Islet of Langerhans (tissue), 1 donor: Measurements from ENCODE around the gene LDLRAD4.

Experiments used
- FAIRE-seq: peaks from one replicate; lab custom pipeline; 2011; peaks lifted over from hg19 to GRCh38; lab: Jason Lieb, UNC

The LDLRAD4 gene

GRCh38 chr18:13309031-13309747 lies 90.6 kb downstream of the LDLRAD4 start:
- FAIRE-seq = no peak

GRCh38 chr18:13309748-13310670 lies 91.4 kb downstream of the LDLRAD4 start:
- FAIRE-seq = no peak

- FAIRE-seq = no peak
Measured at GRCh38 chr18:13311193-13311592, 92.6 kb downstream of the LDLRAD4 start.

GRCh38 chr18:13312515-13312914 lies 94.0 kb downstream of the LDLRAD4 start:
- FAIRE-seq = no peak

GRCh38 chr18:13313006-13313686 lies 94.6 kb downstream of the LDLRAD4 start:
- no peak for FAIRE-seq

- no peak for FAIRE-seq
Measured at GRCh38 chr18:13315000-13315399, 96.4 kb downstream of the LDLRAD4 start.

GRCh38 chr18:13316063-13316462 lies 97.5 kb downstream of the LDLRAD4 start:
- no peak for FAIRE-seq

GRCh38 chr18:13317801-13318200 lies 99.2 kb downstream of the LDLRAD4 start:
- no peak for FAIRE-seq

- FAIRE-seq = no peak
Measured at GRCh38 chr18:13318731-13319501, 100.4 kb downstream of the LDLRAD4 start.

GRCh38 chr18:13319629-13320028 lies 101.1 kb downstream of the LDLRAD4 start:
- no peak for FAIRE-seq

GRCh38 chr18:13320096-13320495 lies 101.5 kb downstream of the LDLRAD4 start:
- FAIRE-seq = no peak

GRCh38 chr18:13320891-13321425 lies 102.4 kb downstream of the LDLRAD4 start:
- no peak for FAIRE-seq

GRCh38 chr18:13321923-13322322 lies 103.4 kb downstream of the LDLRAD4 start:
- FAIRE-seq = no peak

GRCh38 chr18:13323186-13323585 lies 104.6 kb downstream of the LDLRAD4 start:
- FAIRE-seq = no peak

GRCh38 chr18:13324880-13325279 lies 106.3 kb downstream of the LDLRAD4 start:
- no peak for FAIRE-seq

GRCh38 chr18:13328213-13328612 lies 109.7 kb downstream of the LDLRAD4 start:
- FAIRE-seq = no peak

GRCh38 chr18:13330996-13331395 lies 112.4 kb downstream of the LDLRAD4 start:
- no peak for FAIRE-seq

GRCh38 chr18:13331846-13332245 lies 113.3 kb downstream of the LDLRAD4 start:
- FAIRE-seq = no peak

GRCh38 chr18:13332874-13333273 lies 114.3 kb downstream of the LDLRAD4 start:
- no peak for FAIRE-seq

GRCh38 chr18:13335903-13336302 lies 117.3 kb downstream of the LDLRAD4 start:
- FAIRE-seq = no peak

GRCh38 chr18:13336841-13337240 lies 118.3 kb downstream of the LDLRAD4 start:
- FAIRE-seq = no peak

- no peak for FAIRE-seq
Measured at GRCh38 chr18:13337369-13337768, 118.8 kb downstream of the LDLRAD4 start.
